HK-2 (cell line): ENCODE results near the gene NDUFB7.
"Not testable (repeated sequence)": the region's sequence is repeated elsewhere in the genome, so short reads cannot be mapped to it uniquely, and the experiment has no call there.

Source experiments
- DNase-seq: peaks from one replicate; pipeline ENCODE4 v3.0.0-alpha.2; 2018; ENCODE audit not compliant: unreplicated experiment

The NDUFB7 gene

GRCh38 chr19:14571695-14572490 lies at the start of gene NDUFB7:
Gene NDUFB7, minus strand, starts transcription at chr19:14572066. Its CDS starts 66 bp downstream, at chr19:14572000.
- DNase-seq, result peak; percentile 91

GRCh38 chr19:14619404-14619803 lies 47.5 kb upstream of the NDUFB7 start:
- DNase-seq, result no peak

- DNase-seq, result no peak
These were observed 44.5 kb upstream of the NDUFB7 start for GRCh38 chr19:14616407-14616806.

GRCh38 chr19:14615623-14616022 lies 43.8 kb upstream of the NDUFB7 start:
- DNase-seq, result no peak

GRCh38 chr19:14614099-14614412 lies 42.2 kb upstream of the NDUFB7 start:
- no peak for DNase-seq

GRCh38 chr19:14613399-14614098 lies 41.7 kb upstream of the NDUFB7 start:
- DNase-seq, result not testable (repeated sequence)

GRCh38 chr19:14612657-14613056 lies 40.8 kb upstream of the NDUFB7 start:
- no peak for DNase-seq

GRCh38 chr19:14612242-14612641 lies 40.4 kb upstream of the NDUFB7 start:
- DNase-seq, result not testable (repeated sequence)

- DNase-seq, result no peak
These were observed 39.2 kb upstream of the NDUFB7 start for GRCh38 chr19:14611051-14611450.

GRCh38 chr19:14606627-14607026 lies 34.8 kb upstream of the NDUFB7 start:
- no peak for DNase-seq

- DNase-seq, result no peak
These were observed 32.1 kb upstream of the NDUFB7 start for GRCh38 chr19:14603990-14604387.

GRCh38 chr19:14599548-14600147 lies 27.8 kb upstream of the NDUFB7 start:
- DNase-seq, result no peak

GRCh38 chr19:14595558-14595957 lies 23.7 kb upstream of the NDUFB7 start:
- DNase-seq, result no peak

GRCh38 chr19:14589433-14589832 lies 17.6 kb upstream of the NDUFB7 start:
- not testable (repeated sequence) for DNase-seq

GRCh38 chr19:14585187-14585586 lies 13.3 kb upstream of the NDUFB7 start:
- DNase-seq, result not testable (repeated sequence)

- not testable (repeated sequence) for DNase-seq
These were observed 12.5 kb upstream of the NDUFB7 start for GRCh38 chr19:14584372-14584771.

GRCh38 chr19:14582894-14583340 lies 11.1 kb upstream of the NDUFB7 start, which contains the start of gene CLEC17A:
Gene CLEC17A, plus strand, starts transcription at chr19:14583084. Its CDS starts 77 bp downstream, at chr19:14583161.
- no peak for DNase-seq

- no peak for DNase-seq
These were observed 8.9 kb upstream of the NDUFB7 start for GRCh38 chr19:14580623-14581237.

GRCh38 chr19:14577885-14578427 lies 6.1 kb upstream of the NDUFB7 start:
- DNase-seq, result no peak

GRCh38 chr19:14577264-14577663 lies 5.4 kb upstream of the NDUFB7 start:
- DNase-seq, result no peak

- DNase-seq, result no peak
These were observed 4.5 kb upstream of the NDUFB7 start for GRCh38 chr19:14576363-14576762.

- no peak for DNase-seq
These were observed 3.6 kb upstream of the NDUFB7 start for GRCh38 chr19:14575428-14575980.
